Spleen (tissue), 7 donors: ENCODE data around the gene PACRG.

Source experiments
- CTCF ChIP-seq, 11 experiments: fragments of 200-600 bp in 7 of 11; fragments of 450-650 bp in 4 of 11; sonication (generic) in 4 of 11; IDR thresholded peaks in 8 of 11; conservative IDR thresholded peaks in 3 of 11; 1 replicate in 7 of 11; 2 replicates in 4 of 11; pipeline versions ENCODE4 v1.4.0 to v1.8.0; 2016 to 2021; ENCODE audit warnings: antibody characterized with exemption in 11 of 11, inconsistent platforms in 4 of 11, mild to moderate bottlenecking in 1 of 11
- POLR2A ChIP-seq, 3 donors: fragments of 450-650 bp; IDR thresholded peaks; one replicate each; pipeline ENCODE4 v1.5.1; 2017; ENCODE audit warnings: antibody characterized with exemption in 3 of 3, mild to moderate bottlenecking in 1 of 3
- POLR2AphosphoS5 ChIP-seq, 3 donors: sonication (generic); formaldehyde crosslinking; IDR thresholded peaks; one replicate each; pipeline ENCODE4 v1.5.1; 2017; ENCODE audit warnings: antibody characterized with exemption in 3 of 3
- donor health status: DM: no; HTN: no; CAD: no; lungs with moderate emphysema.
- donor health status: DM: no; HTN: no; CAD: no.
- donor health status: DM: no; HTN: no; CAD: no.

DNA sequence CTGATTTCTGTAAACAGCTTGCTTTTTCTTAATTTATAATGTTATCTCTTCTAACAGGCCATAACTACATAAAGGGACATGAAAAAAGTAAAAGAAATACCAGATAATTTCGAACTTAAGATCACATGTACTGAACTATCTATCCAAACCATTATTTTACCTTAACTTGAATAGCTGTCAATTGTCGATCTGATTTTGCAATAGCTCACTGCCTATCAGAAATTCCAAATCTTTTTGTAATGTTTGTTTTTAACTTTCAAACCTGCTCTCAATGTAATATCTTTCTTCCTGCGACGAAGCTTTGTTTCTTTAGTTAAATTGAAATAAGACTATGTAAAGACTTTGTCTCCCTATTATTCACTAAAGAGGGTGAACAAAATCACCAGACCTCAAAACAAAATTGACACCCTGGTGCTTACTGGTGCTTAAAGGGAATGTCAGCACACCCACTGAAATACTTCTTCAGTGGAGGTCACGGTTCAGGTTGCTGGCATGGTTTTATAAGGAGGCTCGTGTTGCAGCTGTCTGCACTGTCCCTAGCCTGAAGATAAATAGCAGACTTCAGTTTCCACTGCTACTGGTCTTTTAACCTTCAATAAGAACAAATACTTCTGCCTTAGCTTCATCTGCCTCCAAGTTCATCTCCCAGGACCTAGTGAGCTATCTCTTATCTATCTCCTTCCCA, 569.2 kb downstream of the PACRG start:
- TF ChIP-seq POLR2A (IDR thresholded peaks at IDR 0.05) (no peak), CTCF (IDR thresholded peaks at IDR 0.05 in 8 of 11, conservative IDR thresholded peaks at IDR 0.05 in 3 of 11) (no peak), POLR2AphosphoS5 (IDR thresholded peaks at IDR 0.05) (no peak)
